ENCODE results near the gene AMOTL2.

Gene AMOTL2

GRCh38 chr3:134374791-134375581 lies 739 bp upstream of the AMOTL2 start:
- TF ChIP-seq, protein P1, sequence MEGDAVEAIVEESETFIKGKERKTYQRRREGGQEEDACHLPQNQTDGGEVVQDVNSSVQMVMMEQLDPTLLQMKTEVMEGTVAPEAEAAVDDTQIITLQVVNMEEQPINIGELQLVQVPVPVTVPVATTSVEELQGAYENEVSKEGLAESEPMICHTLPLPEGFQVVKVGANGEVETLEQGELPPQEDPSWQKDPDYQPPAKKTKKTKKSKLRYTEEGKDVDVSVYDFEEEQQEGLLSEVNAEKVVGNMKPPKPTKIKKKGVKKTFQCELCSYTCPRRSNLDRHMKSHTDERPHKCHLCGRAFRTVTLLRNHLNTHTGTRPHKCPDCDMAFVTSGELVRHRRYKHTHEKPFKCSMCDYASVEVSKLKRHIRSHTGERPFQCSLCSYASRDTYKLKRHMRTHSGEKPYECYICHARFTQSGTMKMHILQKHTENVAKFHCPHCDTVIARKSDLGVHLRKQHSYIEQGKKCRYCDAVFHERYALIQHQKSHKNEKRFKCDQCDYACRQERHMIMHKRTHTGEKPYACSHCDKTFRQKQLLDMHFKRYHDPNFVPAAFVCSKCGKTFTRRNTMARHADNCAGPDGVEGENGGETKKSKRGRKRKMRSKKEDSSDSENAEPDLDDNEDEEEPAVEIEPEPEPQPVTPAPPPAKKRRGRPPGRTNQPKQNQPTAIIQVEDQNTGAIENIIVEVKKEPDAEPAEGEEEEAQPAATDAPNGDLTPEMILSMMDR (IDR thresholded peaks at IDR 0.05; ENCODE audit: borderline replicate concordance, extremely low read depth, low read length, poor library complexity, severe bottlenecking) = no peak
- TF ChIP-seq EZH2 (IDR thresholded peaks at IDR 0.05; ENCODE audit: borderline replicate concordance, low read depth, low read length, severe bottlenecking) = peak; percentile 21
- Histone ChIP-seq H3K36me3 (ENCODE audit: insufficient read depth, low read length) (no peaks in the 10 kb centered on the region), H2AFZ (ENCODE audit: low read depth, low read length) (peak overlapping the region; percentile 77), H3K4me2 (ENCODE audit: insufficient read depth, low read length) (peak overlapping the region; percentile 91), H3K9ac (ENCODE audit: low read depth, low read length) (peak overlapping the region; percentile 55; the same call in 1 of the 2 replicates), H3K79me2 (ENCODE audit: insufficient read depth, low read length) (no peaks in the 10 kb centered on the region), H3K9me3 (ENCODE audit: insufficient read depth, low read length, severe bottlenecking) (no peaks in the 10 kb centered on the region), H3K27me3 (ENCODE audit: insufficient read depth, low read length, poor library complexity) (peaks cover 33% of the 10 kb centered on the region), H3K27ac (ENCODE audit: low read length) (no peak overlapping the region), H3K4me1 (ENCODE audit: insufficient read depth, low read length) (peaks cover 22% of the 10 kb centered on the region), H4K20me1 (ENCODE audit: insufficient read depth, low read length) (peaks cover 9% of the 10 kb centered on the region), H3K4me3 (ENCODE audit: low read depth in 1 of 2, low read length in 2 of 2) (peak overlapping the region; percentile 22 to 66; a peak in 3 of 4 replicates)
- DNase-seq (no peak), ATAC-seq (ENCODE audit: insufficient read depth, low read depth) (peak; percentile 6; the same call in 1 of the 3 replicates)

- ATAC-seq (ENCODE audit: insufficient read depth, low read depth) (no peak), DNase-seq (no peak)
- H3K9ac ChIP-seq (ENCODE audit: low read depth, low read length) = peak overlapping the region; percentile 55; the same call in 1 of the 2 replicates
- peak overlapping the region; percentile 22 to 66; a peak in 3 of 4 replicates for H3K4me3 ChIP-seq (ENCODE audit: low read depth in 1 of 2, low read length in 2 of 2)
- H4K20me1 ChIP-seq (ENCODE audit: insufficient read depth, low read length) = peaks cover 9% of the 10 kb centered on the region
- H3K79me2 ChIP-seq (ENCODE audit: insufficient read depth, low read length) = no peaks in the 10 kb centered on the region
- H3K27me3 ChIP-seq (ENCODE audit: insufficient read depth, low read length, poor library complexity) = peaks cover 33% of the 10 kb centered on the region
- H2AFZ ChIP-seq (ENCODE audit: low read depth, low read length) = peak overlapping the region; percentile 77
- H3K4me1 ChIP-seq (ENCODE audit: insufficient read depth, low read length) = peaks cover 22% of the 10 kb centered on the region
- TF ChIP-seq EZH2 (IDR thresholded peaks at IDR 0.05; ENCODE audit: borderline replicate concordance, low read depth, low read length, severe bottlenecking) = no peak
- TF ChIP-seq, protein P1 (IDR thresholded peaks at IDR 0.05; ENCODE audit: borderline replicate concordance, extremely low read depth, low read length, poor library complexity, severe bottlenecking) = no peak
- H3K27ac ChIP-seq (ENCODE audit: low read length) = no peak overlapping the region
- no peaks in the 10 kb centered on the region for H3K36me3 ChIP-seq (ENCODE audit: insufficient read depth, low read length)
- H3K9me3 ChIP-seq (ENCODE audit: insufficient read depth, low read length, severe bottlenecking) = no peaks in the 10 kb centered on the region
- peak overlapping the region; percentile 91 for H3K4me2 ChIP-seq (ENCODE audit: insufficient read depth, low read length)
These were observed 759 bp downstream of the AMOTL2 start for GRCh38 chr3:134373271-134374104.

DNA sequence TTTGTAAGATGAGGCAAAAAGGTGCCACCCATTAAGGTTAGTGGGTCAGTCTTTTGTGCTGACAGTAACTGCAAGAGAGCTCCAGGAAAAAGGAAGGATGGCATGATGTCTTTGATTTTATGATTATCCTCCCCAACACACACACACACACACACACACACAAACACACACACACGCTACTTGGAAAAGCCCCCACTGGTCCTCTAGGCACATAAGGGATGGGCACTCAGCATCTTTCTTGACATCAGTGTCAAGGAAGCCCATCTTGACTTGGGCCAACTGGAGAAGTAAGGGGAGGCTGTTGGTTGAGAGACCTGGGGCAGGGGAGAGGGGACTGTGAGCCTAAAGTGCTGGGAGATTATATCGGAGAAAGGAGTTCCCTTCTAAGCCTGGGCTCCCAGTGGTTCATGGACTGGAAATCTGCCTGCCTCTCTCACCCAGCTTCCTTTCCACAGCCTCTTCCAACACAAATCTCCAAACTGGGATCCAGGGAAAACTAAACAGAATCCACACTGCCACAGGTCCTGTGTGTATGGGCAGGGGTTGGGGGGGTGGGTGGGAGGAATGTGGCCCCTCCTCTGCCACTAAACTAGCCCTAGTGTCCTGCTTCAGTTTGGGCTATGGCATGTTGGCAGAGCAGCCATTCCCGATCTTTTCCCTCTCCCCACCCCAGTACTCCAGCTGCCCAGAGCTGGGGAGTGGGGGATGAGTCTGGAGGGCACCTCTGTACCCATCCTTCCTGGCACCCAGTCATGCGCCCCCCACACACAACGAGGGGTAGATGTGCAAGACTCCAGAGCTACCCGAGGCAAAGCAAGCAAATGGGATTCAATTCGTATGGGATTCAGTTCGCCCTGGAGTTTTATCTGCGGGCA lies 1.6 kb downstream of the AMOTL2 start:
- Histone ChIP-seq H4K20me1 (ENCODE audit: insufficient read depth, low read length) (peaks cover 9% of the 10 kb centered on the region), H3K79me2 (ENCODE audit: insufficient read depth, low read length) (no peaks in the 10 kb centered on the region), H3K27ac (ENCODE audit: low read length) (no peak overlapping the region), H3K9me3 (ENCODE audit: insufficient read depth, low read length, severe bottlenecking) (no peaks in the 10 kb centered on the region), H3K27me3 (ENCODE audit: insufficient read depth, low read length, poor library complexity) (peaks cover 33% of the 10 kb centered on the region), H3K36me3 (ENCODE audit: insufficient read depth, low read length) (no peaks in the 10 kb centered on the region), H2AFZ (ENCODE audit: low read depth, low read length) (no peak overlapping the region), H3K4me3 (ENCODE audit: low read depth in 1 of 2, low read length in 2 of 2) (no peak overlapping the region), H3K4me2 (ENCODE audit: insufficient read depth, low read length) (no peak overlapping the region), H3K4me1 (ENCODE audit: insufficient read depth, low read length) (peaks cover 22% of the 10 kb centered on the region), H3K9ac (ENCODE audit: low read depth, low read length) (no peak overlapping the region)
- TF ChIP-seq, protein P1 (IDR thresholded peaks at IDR 0.05; ENCODE audit: borderline replicate concordance, extremely low read depth, low read length, poor library complexity, severe bottlenecking) = no peak
- no peak for ATAC-seq (ENCODE audit: insufficient read depth, low read depth)
- DNase-seq = no peak
